PC-9 (cell line): Measurements from ENCODE around the gene FBXL17.

ENCODE experiments used
- EZH2 ChIP-seq: fragments of 200-600 bp; sonication (generic); IDR thresholded peaks from 2 replicates; pipeline ENCODE4 v1.8.0; 2017; ENCODE audit warnings: antibody characterized with exemption, low read depth
- TF ChIP-seq, protein P1 (sequence below): fragments of 200-600 bp; sonication (generic); conservative IDR thresholded peaks from 2 replicates; pipeline ENCODE4 v1.6.1; 2017; ENCODE audit warnings: mixed run types, antibody characterized with exemption, mild to moderate bottlenecking, moderate library complexity

- no peak for TF ChIP-seq EZH2
- TF ChIP-seq, protein P1, sequence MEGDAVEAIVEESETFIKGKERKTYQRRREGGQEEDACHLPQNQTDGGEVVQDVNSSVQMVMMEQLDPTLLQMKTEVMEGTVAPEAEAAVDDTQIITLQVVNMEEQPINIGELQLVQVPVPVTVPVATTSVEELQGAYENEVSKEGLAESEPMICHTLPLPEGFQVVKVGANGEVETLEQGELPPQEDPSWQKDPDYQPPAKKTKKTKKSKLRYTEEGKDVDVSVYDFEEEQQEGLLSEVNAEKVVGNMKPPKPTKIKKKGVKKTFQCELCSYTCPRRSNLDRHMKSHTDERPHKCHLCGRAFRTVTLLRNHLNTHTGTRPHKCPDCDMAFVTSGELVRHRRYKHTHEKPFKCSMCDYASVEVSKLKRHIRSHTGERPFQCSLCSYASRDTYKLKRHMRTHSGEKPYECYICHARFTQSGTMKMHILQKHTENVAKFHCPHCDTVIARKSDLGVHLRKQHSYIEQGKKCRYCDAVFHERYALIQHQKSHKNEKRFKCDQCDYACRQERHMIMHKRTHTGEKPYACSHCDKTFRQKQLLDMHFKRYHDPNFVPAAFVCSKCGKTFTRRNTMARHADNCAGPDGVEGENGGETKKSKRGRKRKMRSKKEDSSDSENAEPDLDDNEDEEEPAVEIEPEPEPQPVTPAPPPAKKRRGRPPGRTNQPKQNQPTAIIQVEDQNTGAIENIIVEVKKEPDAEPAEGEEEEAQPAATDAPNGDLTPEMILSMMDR: no peak
Measured at GRCh38 chr5:107964722-107965121, 417.2 kb downstream of the FBXL17 start.
